Upper lobe of right lung (tissue), 1 donor: ENCODE data around the gene P2RY11. TPM values are rescaled to one million over a fixed set of nuclear protein-coding genes. Genes with fewer than 3 reads are reported as not detected.
A peak's percentile ranks its signal among the peaks of the same experiment; 100 is the strongest.

Experiments used
- ATAC-seq: fragments of 200-7000 bp; cut with Tn5 transposase; one replicate; pipeline ENCODE4 v1.9.1; 2020; ENCODE audit warnings: mild to moderate bottlenecking, moderate library complexity
- DNase-seq: peaks from one replicate; pipeline ENCODE4 v3.0.0-alpha.2; 2020
- H3K27ac ChIP-seq: fragments of 200-600 bp; one replicate; pipeline ENCODE4 v1.8.0; 2022
- H3K27me3 ChIP-seq: fragments of 200-600 bp; one replicate; pipeline ENCODE4 v1.8.0; 2022; ENCODE audit warnings: mild to moderate bottlenecking
- H3K36me3 ChIP-seq: fragments of 200-600 bp; one replicate; pipeline ENCODE4 v1.8.0; 2022
- H3K4me1 ChIP-seq: fragments of 200-600 bp; one replicate; pipeline ENCODE4 v1.8.0; 2022
- H3K4me3 ChIP-seq: fragments of 200-600 bp; one replicate; pipeline ENCODE4 v1.8.0; 2022; ENCODE audit warnings: mild to moderate bottlenecking
- H3K9me3 ChIP-seq: fragments of 200-600 bp; one replicate; pipeline ENCODE4 v1.8.0; 2022
- CTCF ChIP-seq: fragments of 200-600 bp; IDR thresholded peaks from one replicate; pipeline ENCODE4 v1.8.0; 2022; ENCODE audit warnings: antibody characterized with exemption
- intact Hi-C: fragments of 100-400 bp; cut with DNase I; formaldehyde crosslinking; loops from one replicate; pipeline ENCODE4 v1.11.0; 2022
- total RNA-seq: library from RNA; stranded (reverse); fragmentation: NEBNext Ultra II Directional; extraction: Animal tissue kit (Norgen Biotek cat#: 25700); gene quantifications from one replicate; pipeline ENCODE4 v1.2.1, GENCODE V29; 2021
- donor health status: DM: no; HTN: yes; CAD: no; lungs with severe emphysema.

Gene P2RY11
- total RNA-seq, 1 donor from 2014 or later = 13.5 TPM

- DNase-seq = no peak
- intact Hi-C loops = no loop called here
Observed at GRCh38 chr19:10091370-10091687, 20.2 kb upstream of the P2RY11 start.

GRCh38 chr19:10091895-10092641, 19.4 kb upstream of the P2RY11 start:
- H3K36me3 ChIP-seq = peaks cover 19% of the 10 kb centered on the region

More at GRCh38 chr19:10091370-10091687, 20.2 kb upstream of the P2RY11 start:
- H3K4me3 ChIP-seq = no peak overlapping the region
- TF ChIP-seq CTCF = no peak
- H3K27me3 ChIP-seq = no peaks in the 10 kb centered on the region
- peaks cover 4% of the 10 kb centered on the region for H3K4me1 ChIP-seq
- peaks cover 19% of the 10 kb centered on the region for H3K36me3 ChIP-seq
- no peaks in the 10 kb centered on the region for H3K9me3 ChIP-seq
- H3K27ac ChIP-seq = no peak overlapping the region
- no peak for ATAC-seq

GRCh38 chr19:10092648-10093294, 18.7 kb upstream of the P2RY11 start:
- Histone ChIP-seq H3K36me3 (peaks cover 19% of the 10 kb centered on the region), H3K9me3 (no peaks in the 10 kb centered on the region), H3K4me1 (peaks cover 9% of the 10 kb centered on the region), H3K4me3 (no peak overlapping the region), H3K27me3 (no peaks in the 10 kb centered on the region), H3K27ac (no peak overlapping the region)
- DNase-seq (no peak), ATAC-seq (no peak)
- intact Hi-C loops = no loop called here
- no peak for TF ChIP-seq CTCF

More at GRCh38 chr19:10091895-10092641, 19.4 kb upstream of the P2RY11 start:
- Histone ChIP-seq H3K4me3 (no peak overlapping the region), H3K9me3 (no peaks in the 10 kb centered on the region), H3K4me1 (peaks cover 9% of the 10 kb centered on the region), H3K27me3 (no peaks in the 10 kb centered on the region), H3K27ac (no peak overlapping the region)
- DNase-seq (no peak), ATAC-seq (no peak)
- TF ChIP-seq CTCF = no peak
- intact Hi-C loops = no loop called here

- Histone ChIP-seq H3K4me3 (no peak overlapping the region), H3K9me3 (no peaks in the 10 kb centered on the region), H3K4me1 (peaks cover 9% of the 10 kb centered on the region), H3K27ac (no peak overlapping the region), H3K27me3 (no peaks in the 10 kb centered on the region), H3K36me3 (peaks cover 19% of the 10 kb centered on the region)
- ATAC-seq (no peak), DNase-seq (no peak)
- no peak for TF ChIP-seq CTCF
- intact Hi-C loops = no loop called here
Observed at GRCh38 chr19:10093295-10094186, 18.0 kb upstream of the P2RY11 start.

- intact Hi-C loops = no loop called here
- Histone ChIP-seq H3K9me3 (no peaks in the 10 kb centered on the region), H3K4me1 (peaks cover 9% of the 10 kb centered on the region), H3K4me3 (peak overlapping the region; percentile 38), H3K27me3 (no peaks in the 10 kb centered on the region), H3K36me3 (peaks cover 14% of the 10 kb centered on the region), H3K27ac (peak overlapping the region; percentile 82)
- ATAC-seq (no peak), DNase-seq (no peak)
- no peak for TF ChIP-seq CTCF
Observed at GRCh38 chr19:10095622-10095947, 15.9 kb upstream of the P2RY11 start.
